Ectodermal cell (in vitro differentiated cells): ENCODE results near the gene LANCL3.

Experiments used
- H3K27ac ChIP-seq: 2 replicates; pipeline ENCODE4 v1.7.0; 2013; ENCODE audit warnings: mild to moderate bottlenecking, low read depth, low read length; ENCODE audit not compliant: insufficient read depth, poor library complexity, severe bottlenecking
- H3K27me3 ChIP-seq: 2 replicates; pipeline ENCODE4 v1.7.0; 2013; ENCODE audit warnings: mild to moderate bottlenecking, low read length; ENCODE audit not compliant: insufficient read depth, control insufficient read depth, poor library complexity, severe bottlenecking
- H3K36me3 ChIP-seq: one replicate; pipeline ENCODE4 v1.7.0; 2013; ENCODE audit warnings: low read length; ENCODE audit not compliant: control insufficient read depth, insufficient read depth
- H3K4me1 ChIP-seq: one replicate; pipeline ENCODE4 v1.7.0; 2013; ENCODE audit warnings: low read length; ENCODE audit not compliant: control insufficient read depth, insufficient read depth
- H3K4me3 ChIP-seq: 2 replicates; pipeline ENCODE4 v1.7.0; 2013; ENCODE audit warnings: low read depth, low read length, control low read depth; ENCODE audit not compliant: insufficient read depth
- H3K9me3 ChIP-seq: 2 replicates; pipeline ENCODE4 v1.7.0; 2013; ENCODE audit warnings: mild to moderate bottlenecking, low read length, moderate library complexity; ENCODE audit not compliant: control insufficient read depth
- whole genome bisulfite sequencing, 2 experiments: methylation state at CpG; one replicate each; pipeline ENCODE4 v1.1.7; 2013; ENCODE audit warnings: missing lambda C conversion rate in 2 of 2; 5-methylcytosine and 5-hydroxymethylcytosine counted together

The LANCL3 gene

DNA sequence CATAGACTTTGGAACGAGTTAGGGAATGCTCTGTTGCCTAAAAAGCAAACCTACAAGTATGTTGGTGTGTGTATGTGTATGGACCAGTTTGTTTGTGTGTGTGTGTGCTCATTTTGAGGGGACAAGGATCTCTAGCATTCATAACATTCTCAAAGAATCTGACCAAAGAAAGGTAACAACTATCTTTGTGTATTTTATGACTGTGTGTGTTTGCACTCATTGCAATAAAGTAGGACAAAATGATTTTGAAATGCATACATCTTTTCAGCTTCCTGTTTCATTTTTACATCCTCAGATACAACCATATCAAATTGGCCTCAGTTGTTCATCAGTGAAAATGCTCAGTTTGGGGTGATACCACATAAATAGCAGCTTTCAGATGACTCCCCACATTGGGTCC lies 105.8 kb downstream of the LANCL3 start:
- Histone ChIP-seq H3K27me3 (no peaks in the 10 kb centered on the region), H3K9me3 (no peaks in the 10 kb centered on the region), H3K27ac (no peak overlapping the region), H3K36me3 (no peaks in the 10 kb centered on the region), H3K4me1 (no peaks in the 10 kb centered on the region), H3K4me3 (no peak overlapping the region)
- no CpG with 5 or more reads among the region's 1 CpG for WGBS, 2 experiments

DNA sequence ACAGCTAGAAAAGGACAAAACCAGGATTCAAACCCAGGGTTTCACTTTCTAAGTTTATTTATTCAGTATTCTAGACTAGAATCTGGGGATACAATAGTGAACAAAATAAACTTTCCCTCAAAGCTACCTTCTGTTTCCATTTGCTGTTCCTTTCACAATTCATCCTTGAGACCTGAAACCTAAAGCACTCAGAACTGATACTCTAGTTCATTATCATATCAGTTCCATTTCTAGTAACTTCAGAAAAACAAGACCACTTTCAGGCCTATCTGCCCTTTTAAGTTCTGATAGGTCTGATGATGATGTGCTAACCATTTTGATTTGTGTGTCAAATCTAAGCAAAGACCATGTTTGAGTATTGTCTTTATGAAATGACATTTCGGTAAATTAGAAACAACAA lies 106.3 kb downstream of the LANCL3 start:
- H3K9me3 ChIP-seq = no peaks in the 10 kb centered on the region
- H3K27ac ChIP-seq = no peak overlapping the region
- WGBS, 2 experiments = 100% methylated on average over 1 of the region's 1 CpG; no CpG with 5 or more reads in 1 of the 2 experiments

DNA sequence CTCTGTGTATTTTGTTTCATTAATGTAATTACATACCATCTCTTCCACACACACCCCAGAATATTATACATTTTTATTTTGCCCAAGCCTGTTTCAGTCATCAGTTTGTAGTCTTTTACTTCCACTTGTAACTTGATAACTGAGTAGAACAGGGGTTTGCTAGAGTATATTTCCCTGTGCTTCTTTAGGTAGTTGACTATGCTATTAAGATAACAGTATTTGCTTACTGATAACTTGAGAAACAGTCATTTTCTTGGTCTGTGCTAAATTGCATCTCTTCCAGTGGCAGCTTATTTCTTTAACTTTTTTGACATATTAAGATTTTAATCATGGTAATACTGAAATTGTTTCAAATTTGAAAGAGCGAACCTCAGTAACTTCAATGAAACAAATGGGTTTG lies 107.1 kb downstream of the LANCL3 start:
- H3K4me1 ChIP-seq = no peaks in the 10 kb centered on the region
- no peak overlapping the region for H3K4me3 ChIP-seq
- no peaks in the 10 kb centered on the region for H3K36me3 ChIP-seq
- no peaks in the 10 kb centered on the region for H3K9me3 ChIP-seq
- H3K27me3 ChIP-seq = no peaks in the 10 kb centered on the region
- WGBS, 2 experiments = 100% methylated on average over 1 of the region's 1 CpG; no CpG with 5 or more reads in 1 of the 2 experiments
- no peak overlapping the region for H3K27ac ChIP-seq

More for the DNA sequence above, 106.3 kb downstream of the LANCL3 start:
- Histone ChIP-seq H3K4me3 (no peak overlapping the region), H3K4me1 (no peaks in the 10 kb centered on the region), H3K27me3 (no peaks in the 10 kb centered on the region), H3K36me3 (no peaks in the 10 kb centered on the region)

DNA sequence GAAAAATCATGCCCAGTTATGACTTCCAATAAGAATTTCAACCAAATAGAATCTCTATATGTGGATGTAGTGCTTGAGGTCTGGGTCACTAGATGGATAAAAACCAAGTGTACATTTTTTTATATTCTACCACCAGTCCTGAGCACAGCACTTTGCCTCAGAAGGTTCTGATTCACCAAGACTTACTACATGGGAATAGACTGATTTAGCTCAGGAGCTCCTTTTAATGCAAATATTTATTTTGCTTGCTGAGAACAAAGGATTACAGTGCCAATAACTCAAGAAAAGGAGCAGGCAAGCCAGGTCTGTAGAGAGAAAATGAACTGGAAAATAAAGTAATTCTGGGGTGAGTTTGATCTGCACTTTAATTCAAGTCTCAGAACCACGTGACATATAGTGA lies 107.8 kb downstream of the LANCL3 start:
- 92 to 100% methylated on average over 1 of the region's 1 CpG for WGBS, 2 experiments
- Histone ChIP-seq H3K4me3 (no peak overlapping the region), H3K36me3 (no peaks in the 10 kb centered on the region), H3K4me1 (no peaks in the 10 kb centered on the region), H3K27me3 (no peaks in the 10 kb centered on the region), H3K9me3 (no peaks in the 10 kb centered on the region), H3K27ac (no peak overlapping the region)

GRCh38 chrX:37679888-37680287 lies 108.4 kb downstream of the LANCL3 start:
- H3K36me3 ChIP-seq = no peaks in the 10 kb centered on the region
- no peaks in the 10 kb centered on the region for H3K4me1 ChIP-seq
- H3K27me3 ChIP-seq = no peaks in the 10 kb centered on the region
- H3K9me3 ChIP-seq = no peaks in the 10 kb centered on the region
- H3K4me3 ChIP-seq = no peak overlapping the region
- 93 to 100% methylated on average over 1 of the region's 1 CpG for WGBS, 2 experiments
- H3K27ac ChIP-seq = no peak overlapping the region

DNA sequence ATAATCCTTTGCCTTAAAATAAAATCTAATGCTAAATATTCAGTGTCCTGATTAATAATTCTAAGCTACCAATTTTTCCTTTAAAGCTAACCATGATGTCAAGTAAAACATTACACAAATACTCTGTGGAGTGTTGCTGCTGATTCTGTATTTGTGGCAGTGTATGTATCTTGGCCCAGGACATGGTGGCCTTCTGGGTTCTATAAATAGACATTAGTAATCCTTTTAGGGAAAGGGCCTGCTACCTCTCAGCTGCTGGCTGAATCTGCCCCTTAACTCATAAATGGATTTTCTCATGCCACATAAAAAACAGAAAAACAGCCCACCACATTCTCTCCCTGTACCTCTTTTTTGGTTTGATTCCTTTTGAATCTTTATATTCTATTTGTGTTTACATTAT lies 113.0 kb downstream of the LANCL3 start:
- Histone ChIP-seq H3K27ac (no peak overlapping the region), H3K4me1 (no peaks in the 10 kb centered on the region)

GRCh38 chrX:37684973-37685372 lies 113.5 kb downstream of the LANCL3 start:
- H3K4me3 ChIP-seq = peak overlapping the region; percentile 30

More for the DNA sequence above, 113.0 kb downstream of the LANCL3 start:
- Histone ChIP-seq H3K9me3 (no peaks in the 10 kb centered on the region), H3K36me3 (no peaks in the 10 kb centered on the region), H3K4me3 (no peak overlapping the region), H3K27me3 (peaks cover 12% of the 10 kb centered on the region)

GRCh38 chrX:37685381-37686359 lies 114.2 kb downstream of the LANCL3 start, which contains the start of gene XK:
TSS of gene XK (plus strand) at chrX:37685791. CDS start at chrX:37685962, 171 bp downstream.
- no peaks in the 10 kb centered on the region for H3K36me3 ChIP-seq
- 2 to 5% methylated on average over 75 to 100 of the region's 100 CpGs for WGBS, 2 experiments
- H3K27ac ChIP-seq = no peak within 1 kb of the TSS
- peaks cover 12% of the 10 kb centered on the region for H3K27me3 ChIP-seq
- H3K4me3 ChIP-seq = peak within 1 kb of the TSS; percentile 30
- no peaks in the 10 kb centered on the region for H3K4me1 ChIP-seq
- no peaks in the 10 kb centered on the region for H3K9me3 ChIP-seq

More at GRCh38 chrX:37684973-37685372, 113.5 kb downstream of the LANCL3 start:
- 31 to 48% methylated on average over 3 of the region's 3 CpGs for WGBS, 2 experiments
- Histone ChIP-seq H3K9me3 (no peaks in the 10 kb centered on the region), H3K27me3 (peaks cover 12% of the 10 kb centered on the region), H3K27ac (no peak overlapping the region), H3K4me1 (no peaks in the 10 kb centered on the region), H3K36me3 (no peaks in the 10 kb centered on the region)

- Histone ChIP-seq H3K27ac (no peak overlapping the region), H3K9me3 (no peaks in the 10 kb centered on the region), H3K36me3 (no peaks in the 10 kb centered on the region), H3K4me1 (no peaks in the 10 kb centered on the region), H3K27me3 (peaks cover 12% of the 10 kb centered on the region), H3K4me3 (peak overlapping the region; percentile 30)
- WGBS, 2 experiments = 81 to 88% methylated on average over 6 to 9 of the region's 9 CpGs
Observed at GRCh38 chrX:37686369-37686995, 115.0 kb downstream of the LANCL3 start.

DNA sequence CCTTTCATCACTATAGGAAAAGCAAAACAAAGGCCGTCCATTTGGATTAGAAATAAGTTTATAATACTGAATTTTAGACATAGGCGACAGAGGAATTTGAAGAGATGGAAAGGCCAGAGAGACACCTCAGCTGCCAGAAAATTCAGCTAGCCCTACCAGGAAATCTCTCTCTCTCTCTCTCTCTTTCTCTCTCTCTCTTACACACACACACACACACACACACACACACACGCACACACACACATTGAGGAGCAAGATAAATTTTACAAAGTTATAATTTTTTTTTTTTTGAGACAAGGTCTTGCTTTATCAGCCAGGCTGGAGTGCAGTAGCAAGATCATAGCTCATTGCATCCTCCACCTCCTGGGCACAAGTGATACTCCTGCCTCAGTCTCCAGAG lies 115.5 kb downstream of the LANCL3 start:
- Histone ChIP-seq H3K4me3 (no peak overlapping the region), H3K4me1 (no peaks in the 10 kb centered on the region), H3K9me3 (no peaks in the 10 kb centered on the region), H3K36me3 (no peaks in the 10 kb centered on the region), H3K27me3 (peaks cover 12% of the 10 kb centered on the region), H3K27ac (no peak overlapping the region)
- no CpG with 5 or more reads among the region's 3 CpGs for WGBS, 2 experiments
